NB4 (cell line): Measurements from ENCODE around the gene ABCC3.

Experiments used
- MAX ChIP-seq: IDR thresholded peaks from 2 replicates; pipeline ENCODE4 v1.6.1; 2011; ENCODE audit warnings: low read depth, low read length
- MYC ChIP-seq: IDR thresholded peaks from 2 replicates; pipeline ENCODE4 v1.6.1; 2011; ENCODE audit warnings: low read depth, low read length
- POLR2A ChIP-seq: IDR thresholded peaks from 2 replicates; pipeline ENCODE4 v1.6.1; 2011; ENCODE audit warnings: mild to moderate bottlenecking; ENCODE audit not compliant: insufficient read length; ENCODE audit errors: extremely low read depth
- TF ChIP-seq, protein P1 (sequence below): IDR thresholded peaks from one replicate; pipeline ENCODE4 v1.5.1; 2012; ENCODE audit warnings: low read depth, low read length

DNA sequence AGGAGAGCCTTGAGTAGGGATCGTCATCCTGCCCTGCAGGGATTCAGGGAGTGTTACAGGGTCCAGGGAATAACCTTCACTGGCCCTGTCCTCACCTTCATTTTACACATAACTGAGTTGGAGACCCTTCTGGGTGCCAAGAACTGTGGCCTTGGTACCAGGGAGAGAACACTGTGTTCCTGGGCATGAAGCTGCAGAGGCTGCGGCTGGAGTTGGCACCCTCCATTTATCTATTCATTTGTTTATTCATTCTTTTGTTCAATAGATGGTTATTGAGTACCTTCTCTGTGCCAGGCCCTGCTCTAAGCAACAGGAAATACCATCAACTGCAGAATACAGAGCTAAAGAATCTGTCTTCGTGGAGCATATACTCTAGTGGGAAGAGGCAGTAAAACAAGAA is 6.7 kb downstream of the ABCC3 start:
- TF ChIP-seq, protein P1, sequence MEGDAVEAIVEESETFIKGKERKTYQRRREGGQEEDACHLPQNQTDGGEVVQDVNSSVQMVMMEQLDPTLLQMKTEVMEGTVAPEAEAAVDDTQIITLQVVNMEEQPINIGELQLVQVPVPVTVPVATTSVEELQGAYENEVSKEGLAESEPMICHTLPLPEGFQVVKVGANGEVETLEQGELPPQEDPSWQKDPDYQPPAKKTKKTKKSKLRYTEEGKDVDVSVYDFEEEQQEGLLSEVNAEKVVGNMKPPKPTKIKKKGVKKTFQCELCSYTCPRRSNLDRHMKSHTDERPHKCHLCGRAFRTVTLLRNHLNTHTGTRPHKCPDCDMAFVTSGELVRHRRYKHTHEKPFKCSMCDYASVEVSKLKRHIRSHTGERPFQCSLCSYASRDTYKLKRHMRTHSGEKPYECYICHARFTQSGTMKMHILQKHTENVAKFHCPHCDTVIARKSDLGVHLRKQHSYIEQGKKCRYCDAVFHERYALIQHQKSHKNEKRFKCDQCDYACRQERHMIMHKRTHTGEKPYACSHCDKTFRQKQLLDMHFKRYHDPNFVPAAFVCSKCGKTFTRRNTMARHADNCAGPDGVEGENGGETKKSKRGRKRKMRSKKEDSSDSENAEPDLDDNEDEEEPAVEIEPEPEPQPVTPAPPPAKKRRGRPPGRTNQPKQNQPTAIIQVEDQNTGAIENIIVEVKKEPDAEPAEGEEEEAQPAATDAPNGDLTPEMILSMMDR = no peak
- TF ChIP-seq POLR2A (no peak), MAX (no peak), MYC (no peak)
